Nucleus accumbens (tissue), 56 donors: ENCODE data around the gene ADGB.

Source experiments
- DNase-seq, 56 donors: peaks; one replicate each; lab custom pipeline; 2025; lab: John Stamatoyannopoulos, UW

The ADGB gene

DNA sequence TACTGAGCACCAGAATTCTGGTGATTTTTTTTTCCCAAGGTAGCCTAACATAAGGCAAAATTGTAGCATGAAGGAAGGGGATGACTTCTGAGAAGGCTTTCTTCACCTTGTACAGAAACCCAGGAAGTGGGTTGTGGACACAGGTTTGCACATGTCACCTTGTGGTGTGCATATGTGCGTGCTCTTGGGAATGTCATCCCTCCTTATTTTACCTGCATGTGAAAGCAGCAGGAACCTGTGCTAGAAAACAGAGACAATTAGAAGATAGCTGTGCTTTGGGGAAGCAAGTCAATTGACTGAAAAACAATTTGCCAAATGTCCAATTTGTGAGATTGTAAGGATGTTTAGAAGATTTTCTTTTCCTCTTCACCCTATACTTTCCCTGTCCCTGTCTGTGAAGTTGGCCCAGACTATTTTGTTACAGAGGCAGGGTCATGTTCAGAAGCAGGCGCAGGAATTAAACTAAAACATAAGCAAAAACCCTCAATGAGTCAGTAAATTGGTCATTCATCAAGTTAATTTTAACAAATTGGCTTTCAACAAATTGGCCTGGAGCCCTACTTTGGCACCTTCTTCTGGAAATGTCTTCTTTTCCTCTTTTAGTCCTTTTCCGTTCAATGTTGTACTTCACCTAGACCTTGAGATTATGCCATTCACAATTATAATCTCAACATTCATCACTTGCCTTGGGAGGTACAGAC lies 261.2 kb downstream of the ADGB start:
- DNase-seq: no peak

DNA sequence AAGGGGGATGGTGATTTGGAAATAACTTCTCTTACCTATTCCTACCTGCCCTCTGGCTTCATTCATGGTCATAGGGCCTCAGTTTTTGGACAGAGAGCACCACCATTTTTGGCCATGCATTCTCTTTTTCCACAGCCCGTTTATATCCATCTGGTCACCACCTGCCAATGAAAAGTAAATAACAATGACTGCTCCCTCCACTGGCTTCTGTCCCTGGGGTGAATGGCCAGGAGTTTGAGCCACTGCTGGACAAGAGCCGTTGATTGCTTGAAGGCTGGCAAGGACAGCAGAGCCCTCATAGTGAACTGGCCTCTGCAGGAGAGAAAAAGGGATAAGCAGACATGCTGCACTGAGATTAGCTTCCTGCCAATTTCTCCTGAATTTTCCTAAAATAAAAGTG lies 261.8 kb downstream of the ADGB start:
- peak in 5 of 56 donors; percentile 1 to 12 (median 3) for DNase-seq

DNA sequence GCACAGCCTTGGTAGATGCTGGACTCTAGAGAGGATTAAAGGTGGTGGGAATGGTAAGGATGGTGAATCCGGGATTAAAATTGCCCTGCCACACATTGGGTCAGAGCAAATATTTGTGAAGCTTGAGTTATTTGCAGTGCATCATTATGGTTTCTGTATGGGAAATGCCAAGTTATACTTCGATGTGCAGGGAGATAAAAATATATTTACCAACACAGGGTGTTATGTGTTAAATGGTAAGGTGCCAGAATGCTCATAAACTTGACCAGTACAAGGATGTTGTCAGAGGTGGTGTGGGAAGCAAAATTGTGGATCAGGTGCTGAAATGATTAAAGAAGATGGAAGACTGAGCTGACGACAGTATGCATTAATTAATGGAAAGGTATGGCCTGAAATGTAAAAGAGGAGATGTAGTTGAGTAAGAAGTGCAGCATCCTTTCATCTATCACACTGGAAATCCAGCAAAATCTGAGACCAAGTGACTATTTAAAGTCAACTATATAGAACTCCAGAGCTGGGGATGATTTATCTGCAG lies 262.3 kb downstream of the ADGB start:
- DNase-seq: no peak

DNA sequence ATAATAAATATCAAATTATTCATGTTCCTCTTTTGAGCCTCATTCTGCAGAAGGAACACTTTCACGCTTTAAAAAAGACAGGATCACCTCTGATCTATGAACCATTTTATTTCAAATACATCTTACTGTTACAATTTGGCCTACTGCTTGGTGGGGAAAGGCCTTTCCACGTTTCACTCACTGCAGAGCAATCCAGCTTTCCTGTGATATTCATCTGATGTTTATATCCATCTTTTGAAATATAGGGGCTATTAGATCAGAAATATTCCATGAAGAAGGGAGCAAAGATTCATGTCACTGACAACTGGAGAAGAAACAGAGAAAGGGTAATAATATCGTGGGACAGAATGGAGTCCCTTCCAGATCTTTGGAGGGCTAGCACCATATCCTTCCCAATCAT lies 262.9 kb downstream of the ADGB start:
- no peak for DNase-seq

DNA sequence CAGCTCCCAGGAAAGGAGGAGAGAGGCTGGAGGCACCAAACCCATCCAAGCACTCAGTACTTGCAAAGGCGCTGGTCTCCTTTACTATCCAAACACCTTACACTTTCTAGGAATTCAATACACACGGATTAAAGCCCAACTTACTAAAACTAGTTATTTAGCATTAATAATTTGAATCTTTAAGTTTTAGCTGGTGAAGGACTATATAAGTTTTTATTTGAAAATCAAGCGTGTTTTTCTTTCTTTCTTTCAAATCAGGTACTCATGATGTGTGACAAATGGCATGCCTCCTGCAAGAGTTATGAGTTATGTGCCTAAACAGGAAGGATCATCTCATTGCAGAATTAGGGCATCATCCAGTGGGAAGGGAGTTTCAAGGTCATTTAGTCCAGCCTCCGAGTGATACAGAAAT lies 263.7 kb downstream of the ADGB start:
- DNase-seq: no peak

DNA sequence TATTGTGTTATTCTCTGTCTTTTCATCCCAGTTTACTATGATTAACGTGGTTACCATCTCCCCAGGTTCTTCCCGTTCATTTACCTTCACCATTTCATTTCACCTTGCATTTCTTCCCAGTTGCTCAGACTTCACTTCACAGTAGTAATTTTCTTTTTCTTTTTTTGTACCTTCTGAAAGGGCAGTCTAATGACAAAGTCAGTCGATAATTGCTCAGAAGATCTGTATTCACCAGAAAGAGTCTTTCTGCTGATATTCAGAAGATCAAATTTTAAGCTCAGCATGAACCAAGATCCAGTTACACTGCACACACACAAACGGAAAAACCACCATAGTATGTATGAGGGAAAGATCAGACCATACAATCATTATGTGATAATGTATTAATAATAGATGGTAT lies 265.5 kb downstream of the ADGB start:
- DNase-seq: no peak

DNA sequence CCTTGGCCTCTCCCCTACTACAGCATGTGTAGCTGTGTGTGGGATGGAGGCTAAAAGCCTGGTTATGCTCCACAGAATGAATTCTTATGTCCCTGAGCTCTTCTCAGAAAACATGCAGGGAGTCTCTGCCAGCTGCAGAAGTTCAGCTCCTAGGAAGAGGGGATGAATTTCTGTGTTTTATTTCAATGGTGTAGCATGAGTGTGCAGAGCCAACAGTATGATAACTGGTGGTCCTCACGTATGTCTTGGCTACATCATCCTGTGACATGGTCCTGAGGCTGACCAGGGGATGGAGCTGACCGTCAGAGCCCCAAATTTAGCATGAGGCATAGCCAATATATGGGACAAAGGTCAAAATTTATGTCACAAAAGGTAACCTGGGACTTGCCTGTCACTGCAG lies 266.1 kb downstream of the ADGB start:
- DNase-seq: no peak
